ENCODE measurements around the gene KCNIP1. TPM values are rescaled to one million over a fixed set of nuclear protein-coding genes. Genes with fewer than 3 reads are reported as not detected.

Gene KCNIP1
- total and polyA plus RNA-seq, 9 of the 15 experiments (the other 6 are each of a cell fraction or from before 2014, with no cell fraction given), result not detected

GRCh38 chr5:170741801-170742200, 238.0 kb downstream of the KCNIP1 start:
- Histone ChIP-seq H3K27ac (ENCODE audit: extremely low read depth, low read depth, low read length) (no peak overlapping the region), H2AFZ (ENCODE audit: low read depth, low read length) (no peak overlapping the region), H3K79me2 (ENCODE audit: control insufficient read depth, insufficient read depth, low read length) (no peaks in the 10 kb centered on the region), H3K4me1 (replicated peaks in 1 of 2; ENCODE audit: control insufficient read depth in 2 of 2, insufficient read depth in 2 of 2, low read length in 2 of 2) (peaks cover 0 to 9% of the 10 kb centered on the region in 2 experiments; a peak in 2 of 5 replicates), H3K9ac (ENCODE audit: insufficient read depth in 1 of 2, low read depth in 2 of 2, low read length in 2 of 2) (no peak overlapping the region), H3K4me2 (ENCODE audit: insufficient read depth, low read length) (no peak overlapping the region), H3K9me3 (replicated peaks; ENCODE audit: control insufficient read depth, insufficient read depth, low read depth, low read length) (no peaks in the 10 kb centered on the region), H4K20me1 (replicated peaks; ENCODE audit: control insufficient read depth, insufficient read depth, low read length) (no peaks in the 10 kb centered on the region; the same call in 1 of the 2 replicates), H3K36me3 (ENCODE audit: control insufficient read depth, insufficient read depth, low read length) (no peaks in the 10 kb centered on the region), H3K4me3 (no peak overlapping the region), H3K27me3 (ENCODE audit: control insufficient read depth in 2 of 2, insufficient read depth in 2 of 2, low read length in 2 of 2) (peaks cover 0 to 6% of the 10 kb centered on the region in 2 experiments; a peak in 3 of 5 replicates), H3K9me1 (ENCODE audit: control insufficient read depth, insufficient read depth, low read length) (no peaks in the 10 kb centered on the region)
- ChIA-PET POLR2A (no interaction called here), CTCF (ENCODE audit: low intra/inter-chr PET ratio) (no interaction called here)
- ATAC-seq (no peak), FAIRE-seq (no peak), DNase-seq (ENCODE audit: extremely low read depth in 1 of 4, low spot score in 3 of 4) (no peak)
- WGBS (ENCODE audit: insufficient coverage, low coverage, missing lambda C conversion rate), result 2% methylated on average over 8 of the region's 8 CpGs
- TF ChIP-seq TEAD2 (tag; IDR thresholded peaks at IDR 0.05), result no peak
- TF ChIP-seq, protein P1, sequence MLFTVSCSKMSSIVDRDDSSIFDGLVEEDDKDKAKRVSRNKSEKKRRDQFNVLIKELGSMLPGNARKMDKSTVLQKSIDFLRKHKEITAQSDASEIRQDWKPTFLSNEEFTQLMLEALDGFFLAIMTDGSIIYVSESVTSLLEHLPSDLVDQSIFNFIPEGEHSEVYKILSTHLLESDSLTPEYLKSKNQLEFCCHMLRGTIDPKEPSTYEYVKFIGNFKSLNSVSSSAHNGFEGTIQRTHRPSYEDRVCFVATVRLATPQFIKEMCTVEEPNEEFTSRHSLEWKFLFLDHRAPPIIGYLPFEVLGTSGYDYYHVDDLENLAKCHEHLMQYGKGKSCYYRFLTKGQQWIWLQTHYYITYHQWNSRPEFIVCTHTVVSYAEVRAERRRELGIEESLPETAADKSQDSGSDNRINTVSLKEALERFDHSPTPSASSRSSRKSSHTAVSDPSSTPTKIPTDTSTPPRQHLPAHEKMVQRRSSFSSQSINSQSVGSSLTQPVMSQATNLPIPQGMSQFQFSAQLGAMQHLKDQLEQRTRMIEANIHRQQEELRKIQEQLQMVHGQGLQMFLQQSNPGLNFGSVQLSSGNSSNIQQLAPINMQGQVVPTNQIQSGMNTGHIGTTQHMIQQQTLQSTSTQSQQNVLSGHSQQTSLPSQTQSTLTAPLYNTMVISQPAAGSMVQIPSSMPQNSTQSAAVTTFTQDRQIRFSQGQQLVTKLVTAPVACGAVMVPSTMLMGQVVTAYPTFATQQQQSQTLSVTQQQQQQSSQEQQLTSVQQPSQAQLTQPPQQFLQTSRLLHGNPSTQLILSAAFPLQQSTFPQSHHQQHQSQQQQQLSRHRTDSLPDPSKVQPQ (CRISPR knock-in tag; IDR thresholded peaks at IDR 0.05; ENCODE audit: borderline replicate concordance), result no peak
- no peak for TF ChIP-seq ZNF253 (CRISPR knock-in tag; conservative IDR thresholded peaks at IDR 0.05)
- no peak for TF ChIP-seq ZKSCAN8 (CRISPR knock-in tag; IDR thresholded peaks at IDR 0.05)
- TF ChIP-seq CBX8 (IDR thresholded peaks at IDR 0.05; ENCODE audit: borderline replicate concordance, extremely low read depth, low read depth, low read length, poor library complexity, severe bottlenecking), result no peak
- no peak for TF ChIP-seq POLR2AphosphoS5 (IDR thresholded peaks at IDR 0.05; ENCODE audit: control insufficient read depth, insufficient read depth, low read depth, low read length)
- intact Hi-C loops (cut with micrococcal nuclease), result loop anchor here (10.0 kb wide), 1 partner anchor 423 kb away; no protein-coding TSS in a partner anchor
- in situ Hi-C loops (cut with MboI), result loop anchor here (10.0 kb wide), 1 partner anchor 593 kb away; no protein-coding TSS in a partner anchor
- no TSS peak for BruUV-seq (replicated peaks)
